ENCODE results near the gene IMMP2L.
"Not testable (repeated sequence)": the region's sequence is repeated elsewhere in the genome, so short reads cannot be mapped to it uniquely, and the experiment has no call there.

Gene IMMP2L

DNA sequence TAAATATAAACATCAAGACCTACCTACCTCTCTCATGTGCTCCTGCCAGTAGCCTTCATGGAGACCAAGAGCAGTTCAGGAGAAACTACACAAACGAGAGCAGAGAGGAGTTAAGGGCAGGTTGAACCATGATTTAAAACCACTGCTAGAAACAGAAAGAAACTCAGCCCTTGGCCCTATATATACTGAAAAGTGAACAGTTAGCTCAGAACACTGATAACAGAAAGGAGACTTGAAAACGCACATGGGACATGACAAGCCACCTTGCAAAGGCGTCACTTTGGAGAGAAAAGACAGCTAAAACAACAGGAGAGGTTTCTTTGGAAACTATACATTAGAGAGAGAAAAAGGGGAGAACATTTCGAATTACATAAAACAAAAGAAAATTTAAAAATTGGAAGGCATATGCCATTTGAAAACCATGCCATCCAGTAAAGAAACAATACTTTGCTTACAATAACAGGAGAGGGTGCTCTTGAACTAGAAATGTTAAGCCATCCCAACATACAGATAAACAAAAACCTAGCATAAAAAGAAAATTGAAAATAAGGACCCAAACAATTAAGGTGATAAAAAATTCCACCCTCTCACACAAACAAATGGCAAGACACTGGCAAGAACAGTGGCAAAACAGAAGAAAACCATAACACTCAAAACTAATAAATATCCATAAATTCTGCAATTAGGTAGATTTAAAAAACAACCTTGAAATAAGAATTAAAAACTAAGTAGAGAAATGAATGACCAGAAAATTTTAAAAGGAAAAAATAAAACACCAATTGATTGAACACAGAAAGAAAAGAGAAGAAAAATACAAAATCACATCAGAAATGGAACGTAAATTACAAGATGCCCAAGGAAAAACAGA lies 232.7 kb downstream of the IMMP2L start:
- DNase-seq (ENCODE audit: low read depth) = no peak

DNA sequence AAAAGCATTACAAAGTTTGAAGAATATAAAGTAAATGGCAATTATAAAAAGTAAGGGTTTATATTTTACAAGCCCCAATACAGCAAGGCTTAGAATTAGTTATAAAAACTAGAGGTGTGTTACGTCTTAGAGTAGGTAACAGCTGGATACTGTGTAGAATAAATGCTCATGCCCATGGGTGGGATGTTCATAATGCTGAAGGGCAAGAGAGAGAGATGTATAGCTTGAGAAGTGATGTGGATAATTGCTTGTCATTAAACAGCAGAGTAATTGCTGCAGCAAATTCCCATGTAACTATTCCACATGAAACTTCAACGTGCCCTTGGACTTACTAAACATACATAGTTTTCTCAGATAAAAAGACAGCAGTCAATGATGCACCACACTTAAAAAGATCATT lies 233.8 kb downstream of the IMMP2L start:
- no peak for DNase-seq (ENCODE audit: low read depth)

DNA sequence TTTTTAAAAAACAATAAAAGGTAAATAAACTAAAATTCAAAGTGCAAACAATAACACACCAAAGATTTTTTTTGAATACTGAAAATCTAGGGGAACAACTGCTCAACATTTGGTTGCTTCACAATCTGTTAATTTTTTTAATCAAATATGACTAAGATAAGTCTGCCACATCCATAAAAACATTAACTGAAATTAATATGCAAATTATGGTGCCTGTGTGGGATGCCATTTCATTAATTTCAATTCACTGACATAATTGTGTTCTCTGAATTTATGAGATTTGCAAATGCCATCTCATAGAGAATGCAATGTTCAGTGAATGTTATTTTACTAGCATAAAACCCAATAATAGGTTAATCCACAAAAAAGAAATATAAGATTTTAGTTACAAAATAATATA lies 237.5 kb downstream of the IMMP2L start:
- DNase-seq (ENCODE audit: low read depth) = no peak

DNA sequence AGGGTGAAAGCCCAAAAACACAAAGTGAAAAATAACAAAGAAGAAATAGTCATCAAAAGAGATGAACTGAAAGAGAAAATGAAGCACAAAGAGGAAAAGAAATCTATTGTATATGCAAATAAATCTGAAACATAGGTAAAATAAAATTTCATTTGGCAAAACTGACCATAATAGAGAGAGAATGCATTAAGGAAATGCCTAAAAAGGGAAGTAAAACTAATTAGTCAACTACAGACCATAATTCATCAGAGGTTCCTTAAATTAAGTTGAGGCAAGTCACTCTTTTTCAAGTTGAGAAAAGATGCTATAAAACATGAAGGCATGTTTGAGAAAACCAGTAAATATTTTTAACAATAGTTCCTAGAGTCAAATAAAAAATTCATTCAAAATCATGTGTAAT lies 238.1 kb downstream of the IMMP2L start:
- no peak for DNase-seq (ENCODE audit: low read depth)

DNA sequence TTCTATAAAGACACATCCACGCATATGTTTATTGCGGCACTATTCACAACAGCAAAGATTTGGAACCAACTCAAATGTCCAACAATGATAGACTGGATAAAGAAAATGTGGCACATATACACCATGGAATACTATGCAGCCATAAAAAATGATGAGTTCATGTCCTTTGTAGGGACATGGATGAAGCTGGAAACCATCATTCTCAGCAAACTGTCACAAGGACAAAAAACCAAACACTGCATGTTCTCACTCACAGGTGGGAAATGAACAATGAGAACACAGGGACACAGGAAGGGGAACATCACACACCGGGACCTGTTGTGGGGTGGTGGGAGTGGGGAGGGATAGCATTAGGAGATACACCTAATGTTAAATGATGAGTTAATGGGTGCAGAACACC lies 238.6 kb downstream of the IMMP2L start:
- not testable (repeated sequence) for DNase-seq (ENCODE audit: low read depth)

DNA sequence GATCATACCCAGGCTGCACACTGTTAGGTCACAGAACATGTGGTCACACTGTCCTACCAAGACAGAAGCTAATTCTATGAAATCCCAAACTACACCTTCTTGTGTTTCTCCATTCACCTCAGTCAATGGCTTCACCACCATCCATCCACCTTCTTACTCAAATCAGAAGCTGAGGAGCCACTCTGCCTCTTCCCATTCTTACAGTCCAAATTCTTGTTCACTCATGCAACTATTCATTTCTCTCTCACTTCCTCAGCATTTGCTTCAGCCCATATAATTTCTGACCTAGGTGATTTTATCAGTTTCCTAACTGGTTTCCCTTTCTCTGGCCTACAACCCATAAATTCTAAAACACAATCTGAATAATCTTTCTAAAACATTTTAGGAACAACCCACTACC lies 242.2 kb downstream of the IMMP2L start:
- DNase-seq (ENCODE audit: low read depth) = no peak

DNA sequence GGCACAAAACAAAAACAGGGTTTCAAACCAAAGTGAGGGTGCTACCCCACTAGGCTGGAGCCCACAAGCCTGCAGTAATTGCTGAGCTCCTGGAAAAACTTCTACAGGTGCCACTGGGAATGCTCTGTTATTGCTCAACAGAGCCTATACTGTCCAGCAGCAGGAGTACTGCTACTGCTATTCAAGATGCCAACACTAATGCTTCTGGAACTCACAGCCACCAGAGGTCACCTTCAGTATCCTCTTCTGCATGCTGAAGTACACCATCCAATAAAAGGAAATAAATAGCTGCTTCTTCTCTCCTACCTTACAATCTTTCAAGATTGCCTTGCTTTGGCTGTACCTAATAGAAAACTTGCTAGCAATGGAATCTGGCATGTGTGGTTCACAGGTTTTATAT lies 249.3 kb downstream of the IMMP2L start:
- DNase-seq (ENCODE audit: low read depth) = no peak

DNA sequence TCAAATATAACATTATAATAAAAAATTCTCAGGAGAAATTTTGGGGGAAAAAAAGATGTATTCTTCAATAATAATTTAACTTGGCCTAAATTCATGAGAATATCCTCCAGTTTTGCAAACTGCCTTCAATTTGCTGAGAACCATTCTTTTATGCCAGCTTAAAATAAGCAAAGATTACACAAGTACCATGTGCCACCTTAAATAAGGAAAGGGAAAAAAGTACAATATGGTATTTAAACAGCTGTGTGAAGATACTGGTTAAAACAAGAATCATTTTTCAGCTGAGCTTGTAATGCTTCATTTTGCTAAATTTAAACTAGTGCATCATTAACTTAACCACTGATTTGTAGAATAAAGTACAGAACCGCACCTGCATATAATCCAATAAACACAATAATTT lies 253.6 kb downstream of the IMMP2L start:
- no peak for DNase-seq (ENCODE audit: low read depth)

DNA sequence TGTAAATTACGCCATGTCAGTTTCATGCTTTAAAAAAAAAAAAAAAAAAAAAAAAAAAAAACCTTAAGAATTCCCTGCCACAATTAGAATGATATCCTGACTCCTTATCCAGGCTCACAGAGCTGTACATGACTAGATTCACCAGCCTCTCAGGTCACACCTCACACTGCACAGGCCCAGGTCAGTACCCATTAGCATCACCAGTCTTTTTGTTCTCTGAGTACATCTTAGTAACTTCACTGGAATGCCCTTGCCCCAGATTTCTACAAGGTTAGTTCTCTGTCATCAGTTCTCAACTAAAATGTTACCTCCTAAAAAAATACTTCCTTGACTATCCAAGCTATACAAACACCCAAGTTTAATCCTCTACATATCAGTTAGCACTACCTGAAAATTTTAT lies 260.4 kb downstream of the IMMP2L start:
- no peak for DNase-seq (ENCODE audit: low read depth)

DNA sequence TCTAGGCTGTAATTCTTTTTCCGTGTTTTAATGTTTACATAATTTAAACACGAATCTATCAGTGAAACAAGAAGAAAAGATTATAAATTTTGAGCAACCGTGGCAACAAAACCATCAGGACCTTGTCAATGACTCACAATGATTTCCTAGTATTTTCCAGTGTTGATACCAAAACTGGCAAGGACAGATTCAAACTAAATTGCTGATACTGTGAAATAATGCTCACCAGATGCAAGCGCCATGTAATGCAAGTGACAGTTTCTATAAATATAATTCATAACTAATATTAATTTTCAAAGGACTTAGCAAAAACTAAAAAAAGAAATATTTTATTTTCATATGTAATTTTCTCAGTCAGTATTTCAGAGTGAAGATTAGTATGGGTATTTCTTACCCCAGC lies 267.8 kb downstream of the IMMP2L start:
- no peak for DNase-seq (ENCODE audit: low read depth)

DNA sequence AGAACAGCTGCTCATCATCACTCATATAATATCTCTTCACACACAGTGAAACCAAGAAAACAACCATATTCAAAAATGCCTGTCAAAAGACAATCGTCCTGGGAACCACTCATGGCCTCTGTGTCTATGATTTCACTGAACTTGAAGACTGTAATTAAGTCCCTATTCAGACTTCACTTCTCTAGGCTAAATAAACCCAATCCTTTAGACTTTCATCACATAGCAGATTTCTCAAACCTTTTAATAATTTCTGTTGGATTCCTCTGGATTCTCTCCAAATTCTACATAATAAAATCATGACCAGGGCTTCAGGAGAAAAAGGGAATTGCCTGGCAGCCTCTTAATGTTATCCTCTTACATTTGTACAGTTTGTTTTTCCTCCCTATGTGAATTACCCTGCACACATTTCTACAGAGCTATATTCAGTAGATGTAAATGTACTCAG lies 270.2 kb downstream of the IMMP2L start:
- DNase-seq (ENCODE audit: low read depth) = no peak

DNA sequence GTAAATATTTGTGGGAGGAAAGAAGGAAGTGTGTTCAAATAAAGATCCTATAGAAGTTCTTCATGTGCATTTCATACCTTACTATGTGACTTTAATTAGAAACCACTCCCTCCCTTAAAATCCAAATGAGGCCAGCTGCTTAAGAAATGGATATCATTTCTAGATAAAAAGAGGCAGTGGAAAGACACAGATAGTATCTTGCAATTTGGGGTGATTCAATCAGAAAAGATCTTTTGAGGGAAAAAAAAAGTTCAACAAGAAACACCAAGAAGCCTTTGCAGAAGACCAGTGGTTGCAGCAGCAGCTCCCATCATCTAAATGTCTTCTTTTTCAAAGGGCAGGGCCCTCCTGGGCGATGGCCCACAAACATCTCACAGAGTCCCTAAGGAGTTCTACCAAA lies 271.3 kb downstream of the IMMP2L start:
- no peak for DNase-seq (ENCODE audit: low read depth)

DNA sequence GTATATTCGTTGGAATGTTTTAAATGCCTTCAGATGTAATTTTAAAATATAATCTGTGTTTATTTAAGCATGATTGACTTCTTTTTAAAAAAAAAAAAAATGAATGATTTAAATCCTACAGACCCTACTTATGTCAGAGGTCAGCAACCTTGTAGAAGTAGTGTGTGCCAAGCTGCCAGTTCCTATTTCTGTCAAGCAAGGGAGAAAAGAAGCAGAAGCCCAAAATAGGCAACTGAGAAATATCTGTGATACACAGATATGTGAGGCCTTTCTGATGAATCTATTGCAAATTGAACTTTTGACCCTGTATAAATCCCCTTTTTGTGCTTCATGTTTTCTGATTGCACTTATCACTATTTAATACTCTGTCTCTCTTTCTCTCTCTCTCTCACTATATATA lies 271.9 kb downstream of the IMMP2L start:
- DNase-seq (ENCODE audit: low read depth) = no peak

DNA sequence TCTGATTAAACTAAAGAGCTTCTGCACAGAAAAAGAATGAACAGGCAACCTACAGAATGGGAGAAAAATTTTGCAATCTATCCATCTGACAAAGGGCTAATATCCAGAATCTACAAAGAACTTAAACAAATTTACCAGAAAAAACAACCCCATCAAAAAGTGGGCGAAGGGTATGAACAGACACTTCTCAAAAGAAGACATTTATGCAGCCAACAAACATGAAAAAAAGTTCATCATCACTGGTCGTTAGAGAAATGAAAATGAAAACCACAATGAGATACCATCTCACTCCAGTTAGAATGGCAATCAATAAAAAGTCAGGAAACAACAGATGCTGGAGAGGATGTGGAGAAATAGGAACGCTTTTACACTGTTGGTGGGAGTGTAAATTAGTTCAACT lies 273.9 kb downstream of the IMMP2L start:
- DNase-seq (ENCODE audit: low read depth) = not testable (repeated sequence)

DNA sequence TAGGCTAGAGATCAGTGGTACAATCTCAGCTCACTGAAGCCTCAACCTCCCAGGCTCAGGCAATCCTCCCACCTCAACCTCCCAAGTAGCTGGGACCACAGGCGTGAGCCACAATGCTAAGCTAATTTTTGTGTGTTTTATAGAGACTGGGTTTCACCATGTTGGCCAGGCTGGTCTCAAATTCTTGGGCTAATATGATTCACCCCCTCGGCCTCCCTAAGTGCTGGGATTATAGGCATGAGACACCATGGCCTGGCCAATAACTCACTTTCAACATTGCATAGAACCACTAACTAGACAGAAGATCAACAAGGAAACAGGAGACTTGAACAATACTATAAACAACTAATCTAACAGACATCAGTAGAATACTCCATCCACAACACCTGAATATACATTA lies 279.7 kb downstream of the IMMP2L start:
- no peak for DNase-seq (ENCODE audit: low read depth)

DNA sequence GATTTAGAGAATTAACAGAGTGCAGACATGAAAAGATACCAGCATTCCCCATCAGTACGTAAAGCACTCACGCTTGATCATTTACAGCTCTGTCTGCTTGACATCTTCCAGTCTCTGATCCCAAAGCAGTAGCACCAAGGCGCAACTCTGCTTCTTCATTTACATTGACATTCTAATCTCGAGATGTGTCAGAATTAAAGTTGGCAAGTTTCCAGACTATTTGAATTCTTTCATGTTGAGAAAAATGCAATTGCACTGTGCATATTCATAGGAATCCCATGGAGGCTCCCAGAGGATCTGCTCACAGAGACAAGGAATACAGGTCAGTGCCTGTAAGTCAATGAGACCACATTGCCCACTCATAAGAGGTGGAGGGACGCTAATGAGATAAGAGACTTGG lies 287.4 kb downstream of the IMMP2L start:
- DNase-seq (ENCODE audit: low read depth) = no peak

DNA sequence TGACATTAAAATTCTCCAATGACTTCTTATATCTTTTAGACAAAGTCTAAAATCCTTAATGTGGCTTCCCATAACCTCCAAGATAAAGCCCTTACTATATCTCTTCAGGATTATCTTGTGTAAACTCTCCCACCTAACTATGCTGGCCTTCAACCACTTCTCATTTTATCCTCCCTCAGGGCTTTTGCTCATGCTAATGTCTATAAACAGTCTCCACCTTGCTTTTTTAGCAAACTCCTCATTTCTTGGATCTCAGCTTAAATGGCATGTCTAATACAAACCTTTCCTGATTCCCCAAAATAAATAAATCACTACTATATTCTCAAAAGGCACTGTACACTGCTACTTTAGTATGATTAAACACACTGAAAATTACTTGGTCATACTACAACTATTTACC lies 290.2 kb downstream of the IMMP2L start:
- no peak for DNase-seq (ENCODE audit: low read depth)

DNA sequence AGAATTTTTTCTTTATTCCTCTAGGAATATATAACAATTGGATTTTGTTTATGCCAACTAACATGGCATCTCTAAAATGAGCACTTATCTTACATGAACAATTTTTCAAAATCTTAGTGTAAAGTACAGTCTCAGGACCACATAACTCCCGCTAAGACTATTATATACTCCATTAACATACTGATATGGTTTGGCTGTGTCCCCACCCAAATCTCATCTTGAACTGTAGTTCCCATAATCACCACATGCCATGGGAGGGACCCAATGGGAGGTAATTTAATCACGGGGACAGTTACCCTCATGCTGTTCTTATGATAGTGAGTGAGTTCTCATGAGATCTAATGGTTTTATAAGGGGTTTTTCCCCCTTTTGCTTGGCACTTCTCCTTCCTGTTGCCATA lies 291.5 kb downstream of the IMMP2L start:
- not testable (repeated sequence) for DNase-seq (ENCODE audit: low read depth)

DNA sequence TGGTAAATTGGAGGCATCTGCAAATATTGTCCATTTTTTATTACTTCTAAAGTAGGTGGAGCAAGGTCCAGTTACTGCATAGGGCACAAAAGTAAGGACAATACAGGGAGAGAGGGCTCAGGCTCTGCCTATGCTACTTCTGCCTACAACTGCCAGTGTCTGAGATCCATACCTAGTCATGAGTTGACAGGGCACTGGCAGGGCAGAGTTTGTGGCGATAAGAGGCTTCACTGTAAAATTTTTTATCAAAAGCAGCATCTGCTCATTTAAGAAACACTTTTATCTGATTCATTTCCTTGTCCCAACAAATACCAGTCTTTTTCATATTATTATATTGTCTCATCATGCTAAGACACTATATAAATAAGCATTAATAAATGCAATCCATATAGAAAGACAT lies 293.4 kb downstream of the IMMP2L start:
- no peak for DNase-seq (ENCODE audit: low read depth)

DNA sequence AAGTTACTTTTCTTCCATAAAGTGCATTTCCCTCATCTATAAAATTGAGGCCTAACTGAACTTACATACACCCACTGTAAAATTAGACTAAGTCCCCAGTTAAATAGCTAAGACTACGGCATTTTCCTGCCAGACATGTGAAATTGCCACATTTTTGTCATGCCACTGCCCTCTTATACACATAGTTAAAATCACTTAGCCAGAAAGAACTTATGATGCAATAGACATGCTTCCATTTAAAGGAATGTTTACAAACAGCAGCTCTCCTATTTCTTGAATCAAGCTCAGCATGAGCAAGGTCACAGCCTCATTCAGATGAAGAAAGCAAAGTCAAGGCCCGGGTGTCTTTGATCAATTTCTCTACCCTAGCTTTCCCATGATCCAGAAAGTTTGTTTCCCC lies 295.7 kb downstream of the IMMP2L start:
- no peak for DNase-seq (ENCODE audit: low read depth)

DNA sequence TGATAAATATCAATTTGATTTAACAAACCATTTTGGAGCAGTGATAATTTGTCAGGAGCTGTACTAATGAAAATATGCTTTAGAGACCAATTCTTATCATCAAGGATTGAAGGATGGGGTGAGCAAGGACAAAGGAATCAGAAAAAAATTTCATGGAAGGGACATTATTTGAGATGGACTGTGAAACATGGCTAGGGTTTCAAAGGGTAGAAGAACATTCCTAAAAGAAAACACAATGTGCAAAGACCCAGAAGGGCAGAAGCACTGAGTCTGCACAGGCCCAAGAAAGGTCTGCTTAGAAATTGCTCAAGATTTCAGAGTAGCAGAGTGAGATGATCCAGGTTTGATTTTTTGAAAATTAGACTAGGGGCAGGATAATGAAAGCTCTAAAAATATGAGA lies 296.9 kb downstream of the IMMP2L start:
- DNase-seq (ENCODE audit: low read depth) = no peak

DNA sequence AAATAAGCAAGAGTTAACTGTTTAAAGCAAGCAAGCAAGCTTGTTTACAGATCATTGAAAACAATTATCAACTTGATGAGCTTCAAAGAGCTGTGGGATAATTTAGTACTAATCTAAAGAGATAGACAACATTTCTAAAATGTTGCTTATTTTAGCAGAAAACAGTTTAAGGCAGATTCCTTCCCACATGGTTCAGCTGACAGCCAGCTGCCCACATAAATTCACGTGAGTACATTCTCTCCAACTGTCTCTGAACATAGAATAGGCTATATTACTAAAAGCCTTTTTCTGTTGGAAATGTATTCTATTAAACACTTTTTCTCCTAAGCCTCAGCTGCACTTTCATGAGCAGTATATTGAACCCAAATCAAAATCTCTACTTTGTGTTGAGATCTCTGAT lies 297.3 kb downstream of the IMMP2L start:
- no peak for DNase-seq (ENCODE audit: low read depth)

DNA sequence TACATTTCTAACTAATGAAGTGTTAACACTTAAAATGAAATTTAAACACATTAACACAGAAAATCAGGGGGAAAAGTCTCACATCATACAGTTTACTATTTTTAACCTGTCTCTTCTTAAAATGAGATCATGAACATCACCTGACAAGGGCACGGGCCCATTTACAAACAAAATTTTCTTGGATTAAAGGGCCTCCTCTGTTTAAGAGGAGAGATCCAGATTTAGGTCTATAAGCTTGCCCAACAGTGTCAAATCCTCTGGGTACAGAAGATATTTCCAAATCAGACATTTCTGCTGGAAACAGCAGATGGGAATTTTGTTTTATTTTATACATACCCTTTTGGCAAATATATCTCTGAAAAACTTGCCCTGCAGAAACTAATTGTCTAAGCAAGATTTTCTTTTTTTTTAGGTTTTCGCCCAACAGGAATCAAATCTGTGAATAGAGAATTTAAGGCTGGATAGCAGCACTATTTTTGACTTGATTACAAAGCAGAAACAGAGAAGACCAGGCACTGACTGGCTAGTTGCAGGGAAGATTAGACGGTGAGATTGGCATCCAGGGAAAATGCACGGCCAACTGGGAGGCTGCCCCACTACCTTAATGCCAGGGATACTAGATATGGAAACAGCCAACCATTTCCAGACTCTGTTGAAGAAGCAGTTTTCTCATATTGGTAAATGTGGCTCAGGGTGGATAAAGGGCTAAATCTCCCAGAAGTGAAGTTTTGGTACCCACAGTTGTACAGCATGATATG lies 298.0 kb downstream of the IMMP2L start:
- DNase-seq (ENCODE audit: low read depth) = no peak
